GM19351 (cell line): ENCODE measurements around the gene ZNF530.

Experiments used
- ATAC-seq: cut with Tn5 transposase; IDR thresholded peaks from one replicate; pipeline ENCODE4 v1.9.1; 2021; ENCODE audit warnings: mild to moderate bottlenecking, moderate library complexity; ENCODE audit not compliant: unreplicated experiment

The ZNF530 gene

GRCh38 chr19:57613941-57614743, 14.5 kb downstream of the ZNF530 start, which contains the start of gene ZNF134:
Gene ZNF134 (plus strand): TSS chr19:57614242. CDS start chr19:57619469, 5,227 bp downstream.
- ATAC-seq = peak; percentile 97

GRCh38 chr19:57615346-57615745, 15.7 kb downstream of the ZNF530 start:
- no peak for ATAC-seq

- ATAC-seq = no peak
These were observed 21.1 kb downstream of the ZNF530 start for GRCh38 chr19:57620673-57621348.

DNA sequence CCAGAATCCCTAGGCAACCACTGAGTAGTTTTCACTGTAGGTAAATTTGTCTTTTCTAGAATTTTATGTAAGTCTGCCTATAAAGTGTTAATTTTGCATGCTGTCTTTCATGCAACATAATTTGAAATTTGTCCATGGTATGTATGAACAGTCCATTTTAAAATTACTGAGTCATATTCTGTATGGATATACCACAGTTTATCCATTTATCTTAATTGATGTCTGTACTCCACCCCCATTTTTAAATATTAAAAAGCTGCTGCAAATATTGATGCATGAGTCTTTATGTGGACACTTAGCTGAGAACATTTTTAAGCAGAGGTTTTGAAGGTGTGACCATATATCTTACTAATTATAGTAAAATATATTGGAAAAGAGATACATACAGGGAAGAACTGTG, 23.4 kb downstream of the ZNF530 start:
- ATAC-seq = no peak

GRCh38 chr19:57632987-57633831, 33.5 kb downstream of the ZNF530 start, which contains the start of gene ZNF211:
Gene ZNF211 (plus strand): TSS chr19:57633168. CDS start chr19:57633347, 179 bp downstream.
- peak; percentile 97 for ATAC-seq

DNA sequence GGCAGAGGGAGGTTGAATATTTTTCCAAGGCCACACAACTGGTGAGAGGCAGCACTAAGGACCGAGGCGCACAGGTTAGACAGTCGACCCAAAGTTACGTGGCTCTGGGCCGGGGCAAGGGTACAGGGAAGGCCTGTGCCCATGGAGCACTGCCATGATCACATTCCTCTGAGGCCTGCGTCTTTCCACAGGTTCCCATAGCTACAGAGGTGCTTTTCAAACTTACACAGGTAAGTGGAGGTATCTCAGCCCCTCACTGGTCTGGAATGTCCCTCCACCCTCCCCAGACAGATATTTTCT, 34.1 kb downstream of the ZNF530 start:
- no peak for ATAC-seq

DNA sequence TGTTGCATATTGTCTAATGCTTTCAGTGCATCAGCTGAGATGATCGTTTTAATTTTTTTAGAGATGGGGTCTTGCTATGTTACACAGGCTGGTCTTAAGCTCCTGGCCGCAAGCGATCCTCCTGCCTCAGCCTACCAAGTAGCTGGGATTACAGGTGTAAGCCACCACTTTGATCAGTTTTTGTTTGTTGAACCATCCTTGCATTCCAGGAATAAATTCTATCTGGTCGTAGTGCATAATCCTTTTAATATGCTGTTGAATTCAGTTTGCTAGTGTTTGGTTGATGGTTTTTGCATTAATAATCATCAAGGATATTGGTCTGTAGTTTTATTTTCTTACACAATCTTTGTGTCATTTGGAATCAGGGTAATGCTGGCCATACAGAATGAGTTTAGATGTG, 37.7 kb downstream of the ZNF530 start:
- no peak for ATAC-seq

DNA sequence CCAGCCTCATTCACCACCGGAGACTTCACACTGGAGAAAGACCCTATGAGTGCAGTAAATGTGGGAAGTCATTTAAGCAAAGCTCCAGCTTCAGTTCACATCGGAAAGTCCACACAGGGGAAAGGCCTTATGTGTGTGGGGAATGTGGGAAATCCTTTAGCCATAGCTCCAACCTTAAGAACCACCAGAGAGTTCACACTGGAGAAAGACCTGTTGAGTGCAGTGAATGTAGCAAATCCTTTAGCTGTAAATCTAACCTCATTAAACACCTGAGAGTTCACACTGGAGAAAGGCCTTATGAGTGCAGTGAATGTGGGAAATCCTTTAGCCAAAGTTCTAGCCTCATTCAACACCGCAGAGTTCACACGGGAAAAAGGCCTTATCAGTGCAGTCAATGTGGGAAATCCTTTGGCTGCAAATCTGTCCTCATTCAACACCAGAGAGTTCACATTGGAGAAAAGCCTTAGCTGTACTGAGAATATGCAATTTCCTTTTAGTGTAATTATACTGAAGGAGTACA, 42.1 kb downstream of the ZNF530 start:
- no peak for ATAC-seq

DNA sequence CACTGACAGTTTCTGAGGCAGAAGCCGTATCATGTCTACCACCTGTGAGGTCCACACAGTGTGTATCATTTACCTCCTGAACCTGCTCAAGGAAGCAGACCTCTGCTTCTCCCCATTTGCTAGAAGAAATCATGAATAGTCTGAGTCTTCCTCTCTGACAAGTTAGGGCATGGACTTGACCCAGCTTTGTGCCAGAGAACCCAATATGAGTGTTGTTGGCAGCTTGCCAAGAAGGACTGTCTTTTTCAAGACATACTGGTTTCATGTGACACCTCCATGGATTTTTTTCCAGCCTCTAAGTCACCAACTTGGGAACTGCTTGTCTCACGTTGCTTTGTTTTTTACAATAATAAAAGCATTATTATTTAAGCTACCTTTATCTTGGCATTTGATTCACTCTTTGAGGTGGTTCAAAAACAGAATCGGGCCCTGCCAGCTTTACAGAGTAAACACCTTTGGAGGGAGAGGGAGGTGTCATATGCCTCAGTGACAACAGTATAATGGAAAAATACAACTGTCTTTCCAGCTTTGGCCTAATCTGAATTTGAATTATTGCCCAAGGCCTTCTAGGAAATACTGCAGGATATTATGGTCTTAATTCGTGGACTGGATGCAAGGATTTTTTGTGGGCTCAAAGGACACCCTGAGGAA, 42.8 kb downstream of the ZNF530 start:
- ATAC-seq = no peak

GRCh38 chr19:57643734-57644133, 44.0 kb downstream of the ZNF530 start:
- ATAC-seq = no peak

GRCh38 chr19:57648331-57649003, 48.8 kb downstream of the ZNF530 start:
- ATAC-seq = no peak

DNA sequence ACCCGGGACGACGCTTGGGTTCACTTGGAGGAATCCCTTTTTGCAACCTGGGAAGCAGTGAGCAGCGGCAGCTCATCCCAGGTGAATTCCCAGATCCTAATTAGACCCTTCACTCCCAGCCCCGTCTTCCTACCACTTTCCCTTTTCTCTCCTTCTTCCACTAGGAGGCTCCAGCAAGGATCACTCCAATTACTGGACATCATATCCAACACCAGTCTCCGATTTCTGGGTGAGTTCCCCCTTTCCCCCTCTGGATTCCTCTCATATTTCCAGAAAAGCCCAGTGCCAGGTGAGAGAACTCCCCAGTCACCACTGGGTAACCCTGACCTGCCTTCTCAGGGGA, 51.9 kb downstream of the ZNF530 start:
- no peak for ATAC-seq

DNA sequence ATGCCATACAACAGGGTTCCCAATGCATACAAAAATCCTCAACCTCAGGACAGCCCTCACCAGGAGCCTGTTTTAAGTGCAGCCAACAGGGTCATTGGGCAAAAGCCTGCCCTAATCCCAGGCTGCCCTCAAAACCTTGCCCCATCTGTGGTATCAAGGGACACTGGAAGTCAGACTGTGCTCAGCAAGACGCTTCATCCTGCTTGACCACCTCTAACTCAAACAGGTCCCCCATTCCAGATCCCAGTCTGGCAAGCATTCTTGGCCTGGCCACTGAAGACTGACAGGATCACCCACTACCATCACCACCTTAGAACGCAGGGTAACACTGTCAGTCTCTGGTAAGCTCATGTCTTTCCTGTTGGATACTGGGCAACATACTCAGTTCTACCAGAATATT, 54.0 kb downstream of the ZNF530 start:
- no peak for ATAC-seq

- no peak for ATAC-seq
These were observed 55.8 kb downstream of the ZNF530 start for GRCh38 chr19:57655443-57655842.

GRCh38 chr19:57656346-57656745, 56.7 kb downstream of the ZNF530 start:
- no peak for ATAC-seq
